Panc1 (cell line): ENCODE measurements around the gene KIAA1217. TPM values are rescaled to one million over a fixed set of nuclear protein-coding genes. Genes with fewer than 3 reads are reported as not detected.

Experiments used
- ATAC-seq: fragments of 200-7000 bp; cut with Tn5 transposase; 2 replicates; pipeline ENCODE4 v1.9.1; 2020; ENCODE audit warnings: mild to moderate bottlenecking, moderate library complexity
- BruUV-seq: library from RNA; stranded (reverse); fragments of 400-500 nt; replicated peaks from 2 replicates; lab custom pipeline; 2021; lab: Mats Ljungman, UMichigan
- CTCF ChIA-PET: fragments of 300-600 bp; sonication (Branson Sonifier 250); formaldehyde crosslinking; loops from one replicate; lab custom pipeline; 2022; ENCODE audit warnings: antibody characterized with exemption; lab: Charles Lee
- POLR2A ChIA-PET: fragments of 300-600 bp; sonication (Branson Sonifier 250); formaldehyde crosslinking; loops from one replicate; lab custom pipeline; 2022; ENCODE audit warnings: antibody characterized with exemption; lab: Charles Lee
- DNase-seq: peaks from one replicate; pipeline ENCODE4 v3.0.0-alpha.2; 2010; ENCODE audit warnings: low read depth, low spot score
- H3K27ac ChIP-seq: 2 replicates; pipeline ENCODE4 v1.5.1; 2011; ENCODE audit warnings: mild to moderate bottlenecking, low read length, inconsistent platforms
- H3K27me3 ChIP-seq: fragments of 200-500 bp; sonication (Bioruptor generic); 2 replicates; pipeline ENCODE4 v1.6.0; 2014; ENCODE audit warnings: low read length, inconsistent platforms; ENCODE audit not compliant: control insufficient read depth, insufficient read depth
- H3K36me3 ChIP-seq: fragments of 200-500 bp; sonication (Bioruptor generic); 2 replicates; pipeline ENCODE4 v1.5.1; 2014; ENCODE audit warnings: inconsistent platforms, mild to moderate bottlenecking, low read length, moderate library complexity; ENCODE audit not compliant: control insufficient read depth, insufficient read depth
- H3K4me1 ChIP-seq: 2 replicates; pipeline ENCODE4 v1.5.1; 2011; ENCODE audit warnings: inconsistent platforms, mild to moderate bottlenecking, low read length, moderate library complexity; ENCODE audit not compliant: control insufficient read depth, insufficient read depth
- H3K4me3 ChIP-seq, 2 experiments: 2 replicates each; pipeline ENCODE4 v1.5.1; 2011 to 2012; ENCODE audit warnings: low read depth in 2 of 2, low read length in 2 of 2, mild to moderate bottlenecking in 2 of 2, inconsistent platforms in 1 of 2, moderate library complexity in 1 of 2
- H3K9me3 ChIP-seq: fragments of 200-500 bp; sonication (Bioruptor generic); 2 replicates; pipeline ENCODE4 v1.5.1; 2014; ENCODE audit warnings: low read depth, mild to moderate bottlenecking, inconsistent platforms, low read length, moderate library complexity; ENCODE audit not compliant: control insufficient read depth, insufficient read depth
- CTCF ChIP-seq: fragments of 450-650 bp; IDR thresholded peaks from 2 replicates; pipeline ENCODE4 v1.5.1; 2017; ENCODE audit warnings: mild to moderate bottlenecking
- POLR2AphosphoS5 ChIP-seq: IDR thresholded peaks from 2 replicates; pipeline ENCODE4 v1.6.1; 2012; ENCODE audit warnings: mild to moderate bottlenecking, low read depth, low read length, moderate library complexity
- SIN3A ChIP-seq: IDR thresholded peaks from 2 replicates; pipeline ENCODE4 v1.6.1; 2012; ENCODE audit warnings: low read depth, mild to moderate bottlenecking, low read length, moderate library complexity, borderline replicate concordance; ENCODE audit not compliant: insufficient read depth
- TCF7L2 ChIP-seq: IDR thresholded peaks from 2 replicates; pipeline ENCODE4 v1.6.1; 2011; ENCODE audit warnings: mild to moderate bottlenecking, low read depth, low read length, inconsistent platforms
- in situ Hi-C: cut with HindIII; loops from 2 replicates; pipeline ENCODE4 v1.10.0; 2016; ENCODE audit warnings: low sequenced_read_pairs, low pct_unique_long_range_greater_than_20kb
- intact Hi-C: fragments of 100-400 bp; cut with micrococcal nuclease; formaldehyde crosslinking; loops from one replicate; pipeline ENCODE4 v1.10.0; 2022; ENCODE audit not compliant: unreplicated experiment
- total RNA-seq: library from RNA; stranded (reverse); gene quantifications from one replicate; pipeline ENCODE4 v1.2.1, GENCODE V29; 2021; ENCODE audit not compliant: unreplicated experiment
- TF ChIP-seq, protein P1 (sequence below), 2 experiments: IDR thresholded peaks; 2 replicates each; pipeline ENCODE4 v1.6.1; 2011 to 2012; ENCODE audit warnings: low read depth in 2 of 2, control low read depth in 1 of 2, low read length in 1 of 2, mild to moderate bottlenecking in 1 of 2, moderate library complexity in 1 of 2; ENCODE audit not compliant: insufficient read depth in 1 of 2

KIAA1217 gene
- total RNA-seq, 1 experiment from 2014 or later, result 11.6 TPM

- no peak for ATAC-seq
- POLR2A ChIA-PET, result no interaction called here
- no peaks in the 10 kb centered on the region for H3K36me3 ChIP-seq
- intact Hi-C loops, result no loop called here
- H3K4me3 ChIP-seq, result no peak overlapping the region
- H3K4me1 ChIP-seq, result no peaks in the 10 kb centered on the region
- H3K27ac ChIP-seq, result no peak overlapping the region
- no peak for DNase-seq
- in situ Hi-C loops, result no loop called here
- CTCF ChIA-PET, result no interaction called here
- TF ChIP-seq CTCF (no peak), TCF7L2 (no peak), POLR2AphosphoS5 (no peak), SIN3A (no peak)
- TF ChIP-seq, protein P1, sequence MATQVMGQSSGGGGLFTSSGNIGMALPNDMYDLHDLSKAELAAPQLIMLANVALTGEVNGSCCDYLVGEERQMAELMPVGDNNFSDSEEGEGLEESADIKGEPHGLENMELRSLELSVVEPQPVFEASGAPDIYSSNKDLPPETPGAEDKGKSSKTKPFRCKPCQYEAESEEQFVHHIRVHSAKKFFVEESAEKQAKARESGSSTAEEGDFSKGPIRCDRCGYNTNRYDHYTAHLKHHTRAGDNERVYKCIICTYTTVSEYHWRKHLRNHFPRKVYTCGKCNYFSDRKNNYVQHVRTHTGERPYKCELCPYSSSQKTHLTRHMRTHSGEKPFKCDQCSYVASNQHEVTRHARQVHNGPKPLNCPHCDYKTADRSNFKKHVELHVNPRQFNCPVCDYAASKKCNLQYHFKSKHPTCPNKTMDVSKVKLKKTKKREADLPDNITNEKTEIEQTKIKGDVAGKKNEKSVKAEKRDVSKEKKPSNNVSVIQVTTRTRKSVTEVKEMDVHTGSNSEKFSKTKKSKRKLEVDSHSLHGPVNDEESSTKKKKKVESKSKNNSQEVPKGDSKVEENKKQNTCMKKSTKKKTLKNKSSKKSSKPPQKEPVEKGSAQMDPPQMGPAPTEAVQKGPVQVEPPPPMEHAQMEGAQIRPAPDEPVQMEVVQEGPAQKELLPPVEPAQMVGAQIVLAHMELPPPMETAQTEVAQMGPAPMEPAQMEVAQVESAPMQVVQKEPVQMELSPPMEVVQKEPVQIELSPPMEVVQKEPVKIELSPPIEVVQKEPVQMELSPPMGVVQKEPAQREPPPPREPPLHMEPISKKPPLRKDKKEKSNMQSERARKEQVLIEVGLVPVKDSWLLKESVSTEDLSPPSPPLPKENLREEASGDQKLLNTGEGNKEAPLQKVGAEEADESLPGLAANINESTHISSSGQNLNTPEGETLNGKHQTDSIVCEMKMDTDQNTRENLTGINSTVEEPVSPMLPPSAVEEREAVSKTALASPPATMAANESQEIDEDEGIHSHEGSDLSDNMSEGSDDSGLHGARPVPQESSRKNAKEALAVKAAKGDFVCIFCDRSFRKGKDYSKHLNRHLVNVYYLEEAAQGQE (IDR thresholded peaks at IDR 0.05; ENCODE audit: insufficient read depth in 1 of 2, low read depth in 2 of 2, low read length in 1 of 2), result no peak
- H3K27me3 ChIP-seq, result no peaks in the 10 kb centered on the region
- BruUV-seq, result no TSS peak
- no peaks in the 10 kb centered on the region for H3K9me3 ChIP-seq
These were observed 370.5 kb downstream of the KIAA1217 start for GRCh38 chr10:24579448-24579847.

DNA sequence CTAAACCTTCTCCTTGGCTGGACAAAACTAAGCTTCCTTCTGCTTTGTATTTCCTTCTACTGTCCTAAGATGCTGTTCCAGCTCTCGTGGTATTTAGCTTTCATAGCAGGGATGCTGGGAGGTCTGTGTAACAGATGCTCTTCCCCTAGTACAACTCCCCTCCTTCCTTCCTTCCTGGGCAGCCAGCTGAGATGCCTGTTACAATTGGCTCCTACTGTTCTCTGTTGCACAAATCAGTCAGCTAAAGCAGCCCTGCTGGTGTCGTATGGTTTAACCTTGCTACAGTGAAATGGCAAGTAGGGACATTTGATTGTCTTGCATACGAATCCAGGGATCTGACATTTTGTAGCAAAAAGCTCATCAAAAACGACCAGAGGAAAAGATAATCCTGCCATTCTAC lies 371.0 kb downstream of the KIAA1217 start:
- Histone ChIP-seq H3K27me3 (no peaks in the 10 kb centered on the region), H3K36me3 (no peaks in the 10 kb centered on the region), H3K4me1 (no peaks in the 10 kb centered on the region), H3K9me3 (no peaks in the 10 kb centered on the region), H3K27ac (no peak overlapping the region), H3K4me3 (no peak overlapping the region)
- POLR2A ChIA-PET, result no interaction called here
- TF ChIP-seq POLR2AphosphoS5 (no peak), TCF7L2 (no peak), SIN3A (no peak), CTCF (no peak)
- TF ChIP-seq, protein P1 (IDR thresholded peaks at IDR 0.05; ENCODE audit: insufficient read depth in 1 of 2, low read depth in 2 of 2, low read length in 1 of 2), result no peak
- DNase-seq, result no peak
- BruUV-seq, result no TSS peak
- intact Hi-C loops (no loop called here), in situ Hi-C loops (no loop called here)
- CTCF ChIA-PET, result no interaction called here
- ATAC-seq, result no peak
